ENCODE results near the gene HTD2. TPM values are rescaled to one million over a fixed set of nuclear protein-coding genes. Genes with fewer than 3 reads are reported as not detected.

The HTD2 gene
- total RNA-seq, 4 donors from 2014 or later, result 4.8 to 12.8 (median 6.5) TPM; not detected in 1

- H3K4me3 ChIP-seq, result no peak overlapping the region
- TF ChIP-seq CTCF (IDR thresholded peaks at IDR 0.05) (no peak), POLR2A (IDR thresholded peaks at IDR 0.05) (no peak)
- peak in 2 of 3 donors; percentile 43 to 45 for DNase-seq
- H3K9me3 ChIP-seq, result no peaks in the 10 kb centered on the region
- no peaks in the 10 kb centered on the region for H3K27me3 ChIP-seq
- no peaks in the 10 kb centered on the region for H3K36me3 ChIP-seq
- H3K4me1 ChIP-seq, result peaks cover 0 to 18% (median 15%) of the 10 kb centered on the region in 4 donors
- H3K27ac ChIP-seq, result peak overlapping the region in 1 of 4 donors; percentile 77
Measured at GRCh38 chr3:58351920-58352319, 45.6 kb downstream of the HTD2 start.

GRCh38 chr3:58352626-58353025 lies 46.3 kb downstream of the HTD2 start:
- Histone ChIP-seq H3K4me1 (peaks cover 0 to 17% (median 15%) of the 10 kb centered on the region in 4 donors), H3K27ac (peak overlapping the region in 1 of 4 donors; percentile 77), H3K36me3 (no peaks in the 10 kb centered on the region), H3K9me3 (no peaks in the 10 kb centered on the region), H3K4me3 (no peak overlapping the region), H3K27me3 (no peaks in the 10 kb centered on the region)
- peak in 1 of 3 donors; percentile 27 for DNase-seq
- TF ChIP-seq CTCF (IDR thresholded peaks at IDR 0.05), result no peak
- TF ChIP-seq POLR2A (IDR thresholded peaks at IDR 0.05), result no peak

- Histone ChIP-seq H3K9me3 (no peaks in the 10 kb centered on the region), H3K4me1 (peaks cover 0 to 16% (median 10%) of the 10 kb centered on the region in 4 donors)
- peak in 2 of 3 donors; percentile 52 to 53 for DNase-seq
Measured at GRCh38 chr3:58353722-58354553, 47.6 kb downstream of the HTD2 start.

GRCh38 chr3:58355179-58355578 lies 48.9 kb downstream of the HTD2 start:
- Histone ChIP-seq H3K27ac (peak overlapping the region in 2 of 4 donors; percentile 68 to 77), H3K27me3 (no peaks in the 10 kb centered on the region), H3K9me3 (no peaks in the 10 kb centered on the region), H3K4me1 (peaks cover 0 to 16% (median 6%) of the 10 kb centered on the region in 4 donors), H3K4me3 (no peak overlapping the region), H3K36me3 (no peaks in the 10 kb centered on the region)
- no peak for TF ChIP-seq CTCF (IDR thresholded peaks at IDR 0.05)
- TF ChIP-seq POLR2A (IDR thresholded peaks at IDR 0.05), result no peak
- DNase-seq, result peak in 2 of 3 donors; percentile 49 to 55

More at GRCh38 chr3:58353722-58354553, 47.6 kb downstream of the HTD2 start:
- peak overlapping the region in 1 of 4 donors; percentile 7 for H3K4me3 ChIP-seq
- peak in 1 of 6 experiments; percentile 10 for TF ChIP-seq CTCF (IDR thresholded peaks at IDR 0.05)
- TF ChIP-seq POLR2A (IDR thresholded peaks at IDR 0.05), result no peak
- no peaks in the 10 kb centered on the region for H3K36me3 ChIP-seq
- H3K27me3 ChIP-seq, result no peaks in the 10 kb centered on the region
- peak overlapping the region in 3 of 4 donors; percentile 19 to 77 (median 68) for H3K27ac ChIP-seq

- peaks cover 0 to 16% (median 5%) of the 10 kb centered on the region in 4 donors for H3K4me1 ChIP-seq
- peak in 2 of 3 donors; percentile 58 to 69 for DNase-seq
- H3K27ac ChIP-seq, result peak overlapping the region in 1 of 4 donors; percentile 77
Measured at GRCh38 chr3:58356054-58356453, 49.7 kb downstream of the HTD2 start.

More at GRCh38 chr3:58356054-58356453, 49.7 kb downstream of the HTD2 start:
- H3K9me3 ChIP-seq, result no peaks in the 10 kb centered on the region
- no peaks in the 10 kb centered on the region for H3K27me3 ChIP-seq
- TF ChIP-seq CTCF (IDR thresholded peaks at IDR 0.05), result no peak
- TF ChIP-seq POLR2A (IDR thresholded peaks at IDR 0.05), result no peak
- no peaks in the 10 kb centered on the region for H3K36me3 ChIP-seq
- no peak overlapping the region for H3K4me3 ChIP-seq

Measured in Peyer's patch (tissue), 4 donors.